Ascending aorta (tissue), 2 donors: ENCODE measurements around the gene RBMXL3. TPM values are rescaled to one million over a fixed set of nuclear protein-coding genes. Genes with fewer than 3 reads are reported as not detected.

Source experiments
- DNase-seq, 2 donors: peaks; one replicate each; pipeline ENCODE4 v3.0.0-alpha.2; 2019; ENCODE audit warnings: low spot score in 2 of 2
- H3K27ac ChIP-seq, 2 donors: fragments of 200-600 bp; sonication (generic); one replicate each; pipeline ENCODE4 v1.5.1; 2016 to 2017; ENCODE audit warnings: mild to moderate bottlenecking in 1 of 2
- H3K27me3 ChIP-seq: fragments of 200-600 bp; sonication (generic); one replicate; pipeline ENCODE4 v1.5.1; 2017
- H3K36me3 ChIP-seq, 2 donors: fragments of 200-600 bp; sonication (generic); one replicate each; pipeline ENCODE4 v1.5.1; 2016
- H3K4me1 ChIP-seq, 2 donors: fragments of 200-600 bp; sonication (generic); one replicate each; pipeline ENCODE4 v1.5.1; 2016 to 2017; ENCODE audit warnings: mild to moderate bottlenecking in 1 of 2
- H3K4me3 ChIP-seq, 2 donors: fragments of 200-600 bp; sonication (generic); one replicate each; pipeline ENCODE4 v1.5.1; 2016 to 2017; ENCODE audit warnings: mild to moderate bottlenecking in 1 of 2
- H3K9me3 ChIP-seq, 2 donors: fragments of 200-600 bp; sonication (generic); one replicate each; pipeline ENCODE4 v1.5.1; 2016
- CTCF ChIP-seq, 3 experiments: fragments of 200-600 bp in 2 of 3; fragments of 450-650 bp in 1 of 3; sonication (generic) in 2 of 3; IDR thresholded peaks; one replicate each; pipeline ENCODE4 v1.5.1; 2016 to 2019; ENCODE audit warnings: antibody characterized with exemption in 3 of 3, mild to moderate bottlenecking in 1 of 3, moderate library complexity in 1 of 3
- intact Hi-C: fragments of 100-400 bp; cut with DNase I; formaldehyde crosslinking; loops from one replicate; pipeline ENCODE4 v1.15.1; 2023
- total RNA-seq: library from RNA; depleted of rRNA; stranded (reverse); fragments of >200 nt; gene quantifications from one replicate; pipeline ENCODE4 v1.1.0, GENCODE V29; 2016

RBMXL3 gene
- total RNA-seq, result not detected

GRCh38 chrX:115189110-115189509 lies at the start of gene RBMXL3:
RBMXL3 (plus strand) TSS chrX:115189410; CDS start chrX:115189442, 32 bp downstream.
- no peaks in the 10 kb centered on the region for H3K27me3 ChIP-seq
- H3K4me3 ChIP-seq, result no peak within 1 kb of the TSS
- no peak within 1 kb of the TSS for H3K27ac ChIP-seq
- no peak for DNase-seq
- no peak for TF ChIP-seq CTCF (IDR thresholded peaks at IDR 0.05)
- intact Hi-C loops, result no loop called here
- H3K4me1 ChIP-seq, result no peaks in the 10 kb centered on the region
- no peaks in the 10 kb centered on the region for H3K9me3 ChIP-seq
- no peaks in the 10 kb centered on the region for H3K36me3 ChIP-seq

- H3K4me1 ChIP-seq, result no peaks in the 10 kb centered on the region
- H3K27ac ChIP-seq, result no peak overlapping the region
- H3K9me3 ChIP-seq, result peaks cover 0 to 8% of the 10 kb centered on the region in 2 donors
- no peak for DNase-seq
- intact Hi-C loops, result loop anchor here (10.0 kb wide), 1 partner anchor 177 kb away; no protein-coding TSS in a partner anchor
- TF ChIP-seq CTCF (IDR thresholded peaks at IDR 0.05), result no peak
- H3K27me3 ChIP-seq, result no peaks in the 10 kb centered on the region
- H3K36me3 ChIP-seq, result peaks cover 0 to 5% of the 10 kb centered on the region in 2 donors
- no peak overlapping the region for H3K4me3 ChIP-seq
Observed at GRCh38 chrX:115142057-115142456, 47.2 kb upstream of the RBMXL3 start.

- no peaks in the 10 kb centered on the region for H3K27me3 ChIP-seq
- no peak overlapping the region for H3K27ac ChIP-seq
- TF ChIP-seq CTCF (IDR thresholded peaks at IDR 0.05), result peak; percentile 6 to 54 (median 53)
- intact Hi-C loops, result loop anchor here (5.0 to 10.0 kb wide), 2 partner anchors 182 to 535 kb away; no protein-coding TSS in a partner anchor
- no peaks in the 10 kb centered on the region for H3K36me3 ChIP-seq
- H3K4me1 ChIP-seq, result no peaks in the 10 kb centered on the region
- H3K4me3 ChIP-seq, result no peak overlapping the region
- H3K9me3 ChIP-seq, result no peaks in the 10 kb centered on the region
- DNase-seq, result no peak
Observed at GRCh38 chrX:115147220-115147619, 42.0 kb upstream of the RBMXL3 start.

GRCh38 chrX:115173181-115173580 lies 16.0 kb upstream of the RBMXL3 start:
- DNase-seq, result no peak
- no peaks in the 10 kb centered on the region for H3K9me3 ChIP-seq
- H3K4me1 ChIP-seq, result no peaks in the 10 kb centered on the region
- intact Hi-C loops, result no loop called here
- H3K27me3 ChIP-seq, result no peaks in the 10 kb centered on the region
- no peak for TF ChIP-seq CTCF (IDR thresholded peaks at IDR 0.05)
- H3K4me3 ChIP-seq, result no peak overlapping the region
- H3K36me3 ChIP-seq, result no peaks in the 10 kb centered on the region
- no peak overlapping the region for H3K27ac ChIP-seq

- Histone ChIP-seq H3K4me1 (no peaks in the 10 kb centered on the region), H3K4me3 (no peak overlapping the region), H3K27me3 (no peaks in the 10 kb centered on the region), H3K36me3 (no peaks in the 10 kb centered on the region), H3K27ac (no peak overlapping the region), H3K9me3 (no peaks in the 10 kb centered on the region)
- intact Hi-C loops, result no loop called here
- no peak for TF ChIP-seq CTCF (IDR thresholded peaks at IDR 0.05)
- no peak for DNase-seq
Observed at GRCh38 chrX:115174548-115174947, 14.7 kb upstream of the RBMXL3 start.

- DNase-seq, result no peak
- no peak overlapping the region for H3K27ac ChIP-seq
- H3K4me1 ChIP-seq, result no peaks in the 10 kb centered on the region
- H3K4me3 ChIP-seq, result no peak overlapping the region
- H3K27me3 ChIP-seq, result no peaks in the 10 kb centered on the region
- intact Hi-C loops, result no loop called here
- no peaks in the 10 kb centered on the region for H3K9me3 ChIP-seq
- no peaks in the 10 kb centered on the region for H3K36me3 ChIP-seq
- no peak for TF ChIP-seq CTCF (IDR thresholded peaks at IDR 0.05)
Observed at GRCh38 chrX:115177932-115178331, 11.3 kb upstream of the RBMXL3 start.
